ENCODE measurements around the gene HSPA4. TPM values are rescaled to one million over a fixed set of nuclear protein-coding genes. Genes with fewer than 3 reads are reported as not detected.

HSPA4 gene
- total RNA-seq, 1 experiment from 2014 or later: 337 TPM

- DNase-seq (ENCODE audit: low spot score): no peak
- no peak overlapping the region for H3K27ac ChIP-seq (ENCODE audit: low read depth, low read length, poor library complexity, severe bottlenecking)
- H3K4me3 ChIP-seq (ENCODE audit: low read depth, low read length, poor library complexity, severe bottlenecking): no peak overlapping the region
- TF ChIP-seq EZH2 (IDR thresholded peaks at IDR 0.05; ENCODE audit: borderline replicate concordance, low read depth, low read length, poor library complexity, severe bottlenecking) (no peak), CTCF (conservative IDR thresholded peaks at IDR 0.05; ENCODE audit: low read depth, low read length) (no peak)
- ChIA-PET CTCF (no interaction called here), POLR2A (ENCODE audit: low non-redundant PET) (no interaction called here)
- H3K4me1 ChIP-seq (ENCODE audit: insufficient read depth, low read length, poor library complexity, severe bottlenecking): no peaks in the 10 kb centered on the region
- H3K9me3 ChIP-seq (ENCODE audit: low read depth, low read length, poor library complexity, severe bottlenecking): no peaks in the 10 kb centered on the region
- no peaks in the 10 kb centered on the region for H3K36me3 ChIP-seq (ENCODE audit: insufficient read depth, low read length, poor library complexity, severe bottlenecking)
- no TSS peak for BruUV-seq (replicated peaks)
- intact Hi-C loops (cut with micrococcal nuclease; ENCODE audit: unreplicated experiment): no loop called here
- H3K27me3 ChIP-seq (replicated peaks; ENCODE audit: insufficient read depth, low read depth, low read length, poor library complexity): no peaks in the 10 kb centered on the region
Observed at GRCh38 chr5:133149345-133149744, 97.5 kb downstream of the HSPA4 start.

- no peaks in the 10 kb centered on the region for H3K27me3 ChIP-seq (replicated peaks; ENCODE audit: insufficient read depth, low read depth, low read length, poor library complexity)
- no peaks in the 10 kb centered on the region for H3K36me3 ChIP-seq (ENCODE audit: insufficient read depth, low read length, poor library complexity, severe bottlenecking)
- ChIA-PET POLR2A (ENCODE audit: low non-redundant PET) (no interaction called here), CTCF (no interaction called here)
- no TSS peak for BruUV-seq (replicated peaks)
- DNase-seq (ENCODE audit: low spot score): no peak
- H3K27ac ChIP-seq (ENCODE audit: low read depth, low read length, poor library complexity, severe bottlenecking): no peak overlapping the region
- H3K4me3 ChIP-seq (ENCODE audit: low read depth, low read length, poor library complexity, severe bottlenecking): no peak overlapping the region
- no peaks in the 10 kb centered on the region for H3K4me1 ChIP-seq (ENCODE audit: insufficient read depth, low read length, poor library complexity, severe bottlenecking)
- H3K9me3 ChIP-seq (ENCODE audit: low read depth, low read length, poor library complexity, severe bottlenecking): no peaks in the 10 kb centered on the region
- intact Hi-C loops (cut with micrococcal nuclease; ENCODE audit: unreplicated experiment): no loop called here
- TF ChIP-seq CTCF (conservative IDR thresholded peaks at IDR 0.05; ENCODE audit: low read depth, low read length) (no peak), EZH2 (IDR thresholded peaks at IDR 0.05; ENCODE audit: borderline replicate concordance, low read depth, low read length, poor library complexity, severe bottlenecking) (no peak)
Observed at GRCh38 chr5:133150909-133151544, 99.2 kb downstream of the HSPA4 start.

- no peaks in the 10 kb centered on the region for H3K4me1 ChIP-seq (ENCODE audit: insufficient read depth, low read length, poor library complexity, severe bottlenecking)
- no TSS peak for BruUV-seq (replicated peaks)
- no peaks in the 10 kb centered on the region for H3K27me3 ChIP-seq (replicated peaks; ENCODE audit: insufficient read depth, low read depth, low read length, poor library complexity)
- H3K36me3 ChIP-seq (ENCODE audit: insufficient read depth, low read length, poor library complexity, severe bottlenecking): no peaks in the 10 kb centered on the region
- TF ChIP-seq CTCF (conservative IDR thresholded peaks at IDR 0.05; ENCODE audit: low read depth, low read length) (no peak), EZH2 (IDR thresholded peaks at IDR 0.05; ENCODE audit: borderline replicate concordance, low read depth, low read length, poor library complexity, severe bottlenecking) (no peak)
- ChIA-PET CTCF (no interaction called here), POLR2A (ENCODE audit: low non-redundant PET) (no interaction called here)
- H3K27ac ChIP-seq (ENCODE audit: low read depth, low read length, poor library complexity, severe bottlenecking): no peak overlapping the region
- H3K9me3 ChIP-seq (ENCODE audit: low read depth, low read length, poor library complexity, severe bottlenecking): no peaks in the 10 kb centered on the region
- DNase-seq (ENCODE audit: low spot score): no peak
- H3K4me3 ChIP-seq (ENCODE audit: low read depth, low read length, poor library complexity, severe bottlenecking): no peak overlapping the region
- intact Hi-C loops (cut with micrococcal nuclease; ENCODE audit: unreplicated experiment): no loop called here
Observed at GRCh38 chr5:133154274-133155075, 102.7 kb downstream of the HSPA4 start.

Data from A673 (cell line).